ENCODE measurements around the gene FAM162A. TPM values are rescaled to one million over a fixed set of nuclear protein-coding genes. Genes with fewer than 3 reads are reported as not detected.
"Not testable (repeated sequence)": the region's sequence is repeated elsewhere in the genome, so short reads cannot be mapped to it uniquely, and the experiment has no call there.

Gene FAM162A
- total RNA-seq, 1 experiment from 2014 or later = 38.0 TPM

DNA sequence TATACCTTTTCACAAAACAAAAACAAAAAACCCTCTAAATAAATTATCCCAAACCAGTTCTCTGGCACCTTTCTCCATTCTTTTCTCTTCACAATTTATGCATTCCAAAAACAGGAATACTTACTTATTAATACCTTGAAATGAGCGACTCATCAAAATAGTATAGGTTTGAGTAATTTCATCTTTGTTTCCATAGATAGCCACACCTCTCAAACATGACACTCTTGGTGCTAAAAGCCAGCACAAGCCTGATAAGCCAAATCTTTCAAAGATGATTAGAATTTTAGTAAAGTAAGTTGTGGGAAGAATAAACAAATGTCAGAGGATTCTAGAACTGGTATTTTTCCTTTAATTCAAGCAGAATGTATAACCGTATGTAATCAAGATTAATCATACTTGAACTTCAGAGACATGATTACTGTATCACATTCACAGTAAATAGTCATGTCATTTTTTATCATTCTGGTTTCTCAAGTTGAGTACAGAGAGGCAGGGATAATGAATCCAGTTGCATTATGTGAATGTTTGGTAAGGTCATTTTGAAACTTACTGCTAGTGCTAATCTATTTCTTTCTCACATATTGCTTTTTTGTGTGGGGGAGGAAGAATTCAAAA is 44.0 kb downstream of the FAM162A start:
- H3K4me3 Mint-ChIP-seq (ENCODE audit: low read depth, unreplicated experiment) = no peak overlapping the region
- CTCF ChIA-PET = no interaction called here
- TF ChIP-seq, protein P1, sequence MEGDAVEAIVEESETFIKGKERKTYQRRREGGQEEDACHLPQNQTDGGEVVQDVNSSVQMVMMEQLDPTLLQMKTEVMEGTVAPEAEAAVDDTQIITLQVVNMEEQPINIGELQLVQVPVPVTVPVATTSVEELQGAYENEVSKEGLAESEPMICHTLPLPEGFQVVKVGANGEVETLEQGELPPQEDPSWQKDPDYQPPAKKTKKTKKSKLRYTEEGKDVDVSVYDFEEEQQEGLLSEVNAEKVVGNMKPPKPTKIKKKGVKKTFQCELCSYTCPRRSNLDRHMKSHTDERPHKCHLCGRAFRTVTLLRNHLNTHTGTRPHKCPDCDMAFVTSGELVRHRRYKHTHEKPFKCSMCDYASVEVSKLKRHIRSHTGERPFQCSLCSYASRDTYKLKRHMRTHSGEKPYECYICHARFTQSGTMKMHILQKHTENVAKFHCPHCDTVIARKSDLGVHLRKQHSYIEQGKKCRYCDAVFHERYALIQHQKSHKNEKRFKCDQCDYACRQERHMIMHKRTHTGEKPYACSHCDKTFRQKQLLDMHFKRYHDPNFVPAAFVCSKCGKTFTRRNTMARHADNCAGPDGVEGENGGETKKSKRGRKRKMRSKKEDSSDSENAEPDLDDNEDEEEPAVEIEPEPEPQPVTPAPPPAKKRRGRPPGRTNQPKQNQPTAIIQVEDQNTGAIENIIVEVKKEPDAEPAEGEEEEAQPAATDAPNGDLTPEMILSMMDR (IDR thresholded peaks at IDR 0.05; ENCODE audit: unreplicated experiment) = no peak
- H3K4me1 Mint-ChIP-seq (ENCODE audit: low read depth, unreplicated experiment) = no peaks in the 10 kb centered on the region
- intact Hi-C loops (cut with micrococcal nuclease; ENCODE audit: unreplicated experiment) = no loop called here
- no peaks in the 10 kb centered on the region for H3K27me3 Mint-ChIP-seq (ENCODE audit: unreplicated experiment)
- no peak for DNase-seq
- H3K9me3 Mint-ChIP-seq (ENCODE audit: low read depth, unreplicated experiment) = no peaks in the 10 kb centered on the region
- peaks cover 38% of the 10 kb centered on the region for H3K36me3 Mint-ChIP-seq (ENCODE audit: insufficient read depth, unreplicated experiment)
- no TSS peak for BruUV-seq (replicated peaks)
- H3K27ac Mint-ChIP-seq (ENCODE audit: unreplicated experiment) = peak overlapping the region; percentile 71

DNA sequence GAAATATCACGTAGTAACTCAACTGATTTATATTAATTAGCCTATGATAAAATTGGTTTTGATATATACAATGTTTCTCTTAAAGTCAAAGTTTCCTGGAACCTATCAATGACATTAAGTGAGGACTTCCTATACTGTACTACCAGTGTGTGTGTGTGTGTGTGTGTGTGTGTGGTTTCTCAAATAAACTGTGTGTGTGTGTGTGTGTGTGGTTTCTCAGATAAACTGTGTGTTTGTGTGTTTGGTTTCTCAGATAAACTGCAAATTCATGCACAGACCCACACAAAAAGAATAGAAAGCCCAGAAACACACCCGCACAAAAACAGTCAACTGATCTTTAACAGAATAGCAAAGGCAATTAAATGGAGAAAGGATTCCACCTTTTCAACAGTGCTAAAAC is 46.4 kb downstream of the FAM162A start:
- TF ChIP-seq, protein P1 (IDR thresholded peaks at IDR 0.05; ENCODE audit: unreplicated experiment) = no peak
- peaks cover 31% of the 10 kb centered on the region for H3K36me3 Mint-ChIP-seq (ENCODE audit: insufficient read depth, unreplicated experiment)

DNA sequence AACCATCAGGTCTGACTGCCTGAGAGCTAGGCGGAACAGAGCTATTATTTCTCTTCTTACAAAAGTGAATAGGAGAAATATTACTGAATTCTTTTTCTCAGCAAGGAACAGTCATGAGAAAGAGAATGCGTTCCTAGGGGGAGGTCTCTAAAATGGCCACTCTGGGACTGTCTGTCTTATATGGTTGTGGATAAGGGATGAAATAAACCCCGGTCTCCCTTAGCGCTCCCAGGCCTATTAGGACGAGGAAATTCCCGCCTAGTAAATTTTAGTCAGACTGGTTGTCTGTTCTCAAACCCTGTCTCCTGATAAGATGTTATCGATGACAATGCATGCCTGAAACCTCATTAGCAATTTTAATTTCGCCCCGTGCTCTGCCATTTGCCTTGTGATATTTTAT is 52.0 kb downstream of the FAM162A start:
- BruUV-seq (replicated peaks) = no TSS peak
- no peak for DNase-seq
- H3K27me3 Mint-ChIP-seq (ENCODE audit: unreplicated experiment) = no peaks in the 10 kb centered on the region
- no peaks in the 10 kb centered on the region for H3K4me1 Mint-ChIP-seq (ENCODE audit: low read depth, unreplicated experiment)
- CTCF ChIA-PET = no interaction called here
- peaks cover 30% of the 10 kb centered on the region for H3K36me3 Mint-ChIP-seq (ENCODE audit: insufficient read depth, unreplicated experiment)
- no peak overlapping the region for H3K27ac Mint-ChIP-seq (ENCODE audit: unreplicated experiment)
- intact Hi-C loops (cut with micrococcal nuclease; ENCODE audit: unreplicated experiment) = no loop called here
- no peaks in the 10 kb centered on the region for H3K9me3 Mint-ChIP-seq (ENCODE audit: low read depth, unreplicated experiment)
- TF ChIP-seq, protein P1 (IDR thresholded peaks at IDR 0.05; ENCODE audit: unreplicated experiment) = no peak
- no peak overlapping the region for H3K4me3 Mint-ChIP-seq (ENCODE audit: low read depth, unreplicated experiment)

More for the DNA sequence above, 46.4 kb downstream of the FAM162A start:
- no peak for DNase-seq
- Mint-ChIP-seq H3K27ac (ENCODE audit: unreplicated experiment) (no peak overlapping the region), H3K9me3 (ENCODE audit: low read depth, unreplicated experiment) (no peaks in the 10 kb centered on the region), H3K27me3 (ENCODE audit: unreplicated experiment) (no peaks in the 10 kb centered on the region), H3K4me3 (ENCODE audit: low read depth, unreplicated experiment) (no peak overlapping the region), H3K4me1 (ENCODE audit: low read depth, unreplicated experiment) (no peaks in the 10 kb centered on the region)
- intact Hi-C loops (cut with micrococcal nuclease; ENCODE audit: unreplicated experiment) = no loop called here
- no TSS peak for BruUV-seq (replicated peaks)
- CTCF ChIA-PET = interaction anchor here (0.7 kb wide), 1 partner anchor 621 kb away, joined by 3 read pairs; no protein-coding TSS in a partner anchor

DNA sequence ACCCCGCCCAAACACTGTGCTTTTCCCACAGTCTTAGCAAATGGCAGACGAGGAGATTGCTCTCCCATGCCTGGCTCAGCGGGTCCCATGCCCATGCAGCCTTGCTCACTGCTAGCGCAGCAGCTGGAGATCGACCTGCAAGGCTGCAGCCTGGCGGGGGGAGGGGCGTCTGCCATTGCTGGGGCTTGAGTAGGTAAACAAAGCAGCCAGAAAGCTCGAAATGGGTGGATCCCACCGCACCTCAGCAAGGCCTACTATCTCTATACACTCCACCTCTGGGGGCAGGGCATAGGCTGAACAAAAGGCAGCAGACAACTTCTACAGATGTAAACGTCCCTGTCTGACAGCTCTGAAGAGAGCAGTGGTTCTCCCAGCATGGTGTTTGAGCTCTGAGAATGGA is 59.1 kb downstream of the FAM162A start:
- no peaks in the 10 kb centered on the region for H3K9me3 Mint-ChIP-seq (ENCODE audit: low read depth, unreplicated experiment)
- TF ChIP-seq, protein P1 (IDR thresholded peaks at IDR 0.05; ENCODE audit: unreplicated experiment) = no peak
- DNase-seq = peak; percentile 7
- H3K27me3 Mint-ChIP-seq (ENCODE audit: unreplicated experiment) = no peaks in the 10 kb centered on the region
- peaks cover 40% of the 10 kb centered on the region for H3K36me3 Mint-ChIP-seq (ENCODE audit: insufficient read depth, unreplicated experiment)
- H3K4me3 Mint-ChIP-seq (ENCODE audit: low read depth, unreplicated experiment) = peak overlapping the region; percentile 56
- intact Hi-C loops (cut with micrococcal nuclease; ENCODE audit: unreplicated experiment) = no loop called here
- BruUV-seq (replicated peaks) = no TSS peak
- CTCF ChIA-PET = no interaction called here
- H3K4me1 Mint-ChIP-seq (ENCODE audit: low read depth, unreplicated experiment) = peaks cover 26% of the 10 kb centered on the region
- H3K27ac Mint-ChIP-seq (ENCODE audit: unreplicated experiment) = peak overlapping the region; percentile 93

DNA sequence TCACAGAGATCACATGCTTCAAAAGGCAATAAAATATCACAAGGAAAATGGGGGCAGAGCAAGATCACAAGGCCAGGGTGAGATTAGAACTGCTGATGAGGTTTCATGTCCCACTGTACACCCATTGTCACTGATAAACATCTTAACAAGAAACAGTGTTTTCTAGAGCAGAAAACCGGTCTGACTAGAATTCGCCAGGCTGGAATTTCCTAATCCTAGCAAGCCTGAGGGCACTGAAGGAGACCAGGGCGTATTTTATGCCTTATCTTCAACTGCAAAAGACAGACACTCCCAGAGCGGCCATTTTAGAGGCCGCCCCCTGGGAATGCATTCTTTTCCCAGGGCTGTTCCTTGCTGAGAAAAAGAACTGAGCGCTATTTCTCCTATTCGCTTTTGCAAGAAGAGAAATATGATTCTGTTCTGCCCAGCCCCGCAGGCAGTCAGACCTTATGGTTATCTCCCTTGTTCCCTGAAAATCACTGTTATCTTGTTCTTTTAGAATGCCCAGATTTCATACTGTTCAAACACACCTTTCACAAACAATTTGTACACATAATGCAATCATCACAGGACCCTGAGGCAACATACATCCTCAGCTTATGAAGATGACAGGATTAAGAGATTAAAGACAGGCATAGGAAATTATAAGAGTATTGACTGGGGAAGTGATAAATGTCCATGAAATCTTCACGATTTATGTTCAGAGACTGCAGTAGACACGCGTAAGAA is 59.9 kb downstream of the FAM162A start:
- CTCF ChIA-PET; H3K9me3 Mint-ChIP-seq (ENCODE audit: low read depth, unreplicated experiment); intact Hi-C loops (cut with micrococcal nuclease; ENCODE audit: unreplicated experiment); BruUV-seq (replicated peaks); H3K27me3 Mint-ChIP-seq (ENCODE audit: unreplicated experiment): not testable (repeated sequence)
- peak; percentile 74 for DNase-seq
- Mint-ChIP-seq H3K4me3 (ENCODE audit: low read depth, unreplicated experiment) (peak overlapping the region; percentile 56), H3K27ac (ENCODE audit: unreplicated experiment) (peak overlapping the region; percentile 93), H3K36me3 (ENCODE audit: insufficient read depth, unreplicated experiment) (peaks cover 47% of the 10 kb centered on the region), H3K4me1 (ENCODE audit: low read depth, unreplicated experiment) (peaks cover 26% of the 10 kb centered on the region)

DNA sequence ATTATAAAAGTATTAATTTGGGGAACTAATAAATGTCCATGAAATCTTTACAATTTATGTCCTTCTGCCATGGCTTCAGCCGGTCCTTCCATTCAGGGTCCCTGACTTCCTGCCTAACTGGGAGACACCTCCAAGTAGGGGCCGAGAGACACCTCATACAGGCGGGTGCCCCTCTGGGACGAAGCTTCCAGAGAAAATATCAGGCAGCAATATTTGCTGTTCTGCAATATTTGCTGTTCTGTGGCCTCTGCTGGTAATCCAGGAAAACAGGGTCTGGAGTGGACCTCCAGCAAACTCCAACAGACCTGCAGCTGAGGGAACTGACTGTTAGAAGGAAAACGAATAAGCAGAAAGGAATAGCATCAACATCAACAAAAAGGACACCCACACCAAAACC is 60.5 kb downstream of the FAM162A start:
- BruUV-seq (replicated peaks); H3K27me3 Mint-ChIP-seq (ENCODE audit: unreplicated experiment); CTCF ChIA-PET; intact Hi-C loops (cut with micrococcal nuclease; ENCODE audit: unreplicated experiment); DNase-seq; H3K9me3 Mint-ChIP-seq (ENCODE audit: low read depth, unreplicated experiment): not testable (repeated sequence)
- H3K4me3 Mint-ChIP-seq (ENCODE audit: low read depth, unreplicated experiment) = peak overlapping the region; percentile 56
- peaks cover 52% of the 10 kb centered on the region for H3K36me3 Mint-ChIP-seq (ENCODE audit: insufficient read depth, unreplicated experiment)
- H3K4me1 Mint-ChIP-seq (ENCODE audit: low read depth, unreplicated experiment) = peaks cover 26% of the 10 kb centered on the region
- H3K27ac Mint-ChIP-seq (ENCODE audit: unreplicated experiment) = peak overlapping the region; percentile 93

DNA sequence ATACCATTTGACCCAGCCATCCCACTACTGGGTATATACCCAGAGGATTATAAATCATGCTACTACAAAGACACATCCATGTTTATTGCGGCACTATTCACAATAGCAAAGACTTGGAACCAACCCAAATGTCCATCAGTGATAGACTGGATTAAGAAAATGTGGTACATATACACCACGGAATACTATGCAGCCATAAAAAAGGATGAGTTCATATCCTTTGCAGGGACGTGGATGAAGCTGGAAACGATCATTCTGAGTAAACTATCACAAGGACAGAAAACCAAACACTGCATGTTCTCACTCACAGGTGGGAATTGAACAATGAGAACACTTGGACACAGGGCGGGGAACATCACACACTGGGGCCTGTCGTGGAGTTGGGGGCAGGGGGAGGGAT is 64.2 kb downstream of the FAM162A start:
- BruUV-seq (replicated peaks); intact Hi-C loops (cut with micrococcal nuclease; ENCODE audit: unreplicated experiment); CTCF ChIA-PET; DNase-seq; H3K9me3 Mint-ChIP-seq (ENCODE audit: low read depth, unreplicated experiment); H3K27me3 Mint-ChIP-seq (ENCODE audit: unreplicated experiment); H3K4me3 Mint-ChIP-seq (ENCODE audit: low read depth, unreplicated experiment); H3K27ac Mint-ChIP-seq (ENCODE audit: unreplicated experiment): not testable (repeated sequence)
- peaks cover 23% of the 10 kb centered on the region for H3K4me1 Mint-ChIP-seq (ENCODE audit: low read depth, unreplicated experiment)
- H3K36me3 Mint-ChIP-seq (ENCODE audit: insufficient read depth, unreplicated experiment) = peaks cover 34% of the 10 kb centered on the region
